Common myeloid progenitor, CD34-positive (primary cell): ENCODE data around the gene OR4K5. TPM values are rescaled to one million over a fixed set of nuclear protein-coding genes. Genes with fewer than 3 reads are reported as not detected.

ENCODE experiments used
- CTCF ChIA-PET: fragments of 350-600 bp; sonication (Branson Sonifier 250); formaldehyde crosslinking; loops from one replicate; lab custom pipeline; 2021; ENCODE audit warnings: antibody characterized with exemption; lab: Charles Lee
- POLR2A ChIA-PET: fragments of 350-600 bp; sonication (Branson Sonifier 250); formaldehyde crosslinking; loops from one replicate; lab custom pipeline; 2021; ENCODE audit warnings: antibody characterized with exemption; lab: Charles Lee
- DNase-seq, 3 donors: peaks; one replicate each; pipeline versions ENCODE4 v3.0.0 to v3.0.0-alpha.2; 2013
- H3K27ac ChIP-seq, 2 experiments: 1 replicate in 1 of 2; 2 replicates in 1 of 2; pipeline ENCODE4 v1.7.0; 2013; ENCODE audit warnings: inconsistent platforms in 2 of 2, low read length in 2 of 2, mild to moderate bottlenecking in 2 of 2, low read depth in 1 of 2, moderate library complexity in 1 of 2; ENCODE audit not compliant: severe bottlenecking in 2 of 2, insufficient read depth in 1 of 2, poor library complexity in 1 of 2
- H3K27me3 ChIP-seq, 5 experiments: replicated peaks in 2 of 5; 1 replicate in 3 of 5; 2 replicates in 2 of 5; pipeline versions ENCODE4 v1.6.1 to v1.7.0; 2013; ENCODE audit warnings: low read length in 4 of 5, mild to moderate bottlenecking in 2 of 5, moderate library complexity in 2 of 5, inconsistent platforms in 1 of 5; ENCODE audit not compliant: insufficient read depth in 5 of 5, control insufficient read depth in 4 of 5
- H3K36me3 ChIP-seq, 4 experiments: 1 replicate in 2 of 4; 2 replicates in 2 of 4; pipeline versions ENCODE4 v1.6.1 to v1.7.0; 2013; ENCODE audit warnings: low read length in 3 of 4, control low read depth in 1 of 4, mild to moderate bottlenecking in 1 of 4; ENCODE audit not compliant: control insufficient read depth in 4 of 4, insufficient read depth in 4 of 4
- H3K4me1 ChIP-seq, 4 experiments: 1 replicate in 3 of 4; 2 replicates in 1 of 4; pipeline versions ENCODE4 v1.6.1 to v1.7.1; 2013; ENCODE audit warnings: low read length in 3 of 4, mild to moderate bottlenecking in 3 of 4, control low read depth in 1 of 4, inconsistent platforms in 1 of 4, moderate library complexity in 1 of 4; ENCODE audit not compliant: control insufficient read depth in 4 of 4, insufficient read depth in 4 of 4; ENCODE audit errors: control extremely low read depth in 1 of 4
- H3K4me3 ChIP-seq, 7 experiments: 1 replicate in 4 of 7; 2 replicates in 3 of 7; pipeline versions ENCODE4 v1.5.1 to v1.7.0; 2013; ENCODE audit warnings: mild to moderate bottlenecking in 7 of 7, low read length in 6 of 7, moderate library complexity in 6 of 7, inconsistent platforms in 2 of 7, low read depth in 2 of 7, control low read depth in 1 of 7; ENCODE audit not compliant: insufficient read depth in 4 of 7, control insufficient read depth in 1 of 7; ENCODE audit errors: extremely low read depth in 1 of 7
- H3K9me3 ChIP-seq, 5 experiments: 1 replicate in 4 of 5; 2 replicates in 1 of 5; pipeline versions ENCODE4 v1.6.1 to v1.7.1; 2013; ENCODE audit warnings: low read length in 4 of 5, mild to moderate bottlenecking in 2 of 5, inconsistent platforms in 1 of 5, low read depth in 1 of 5, moderate library complexity in 1 of 5; ENCODE audit not compliant: control insufficient read depth in 4 of 5, insufficient read depth in 2 of 5; ENCODE audit errors: control extremely low read depth in 1 of 5
- WGBS: methylation state at CpG from one replicate; pipeline ENCODE4 v1.1.5; 2013; ENCODE audit not compliant: insufficient coverage; 5-methylcytosine and 5-hydroxymethylcytosine counted together
- polyA plus RNA-seq: library from polyadenylated mRNA; unstranded; fragments of 120-200 nt; gene quantifications from one replicate; pipeline ENCODE4 v1.2.1, GENCODE V29; 2013

OR4K5 gene
- not detected for polyA plus RNA-seq

GRCh38 chr14:19920021-19920657 lies at the start of gene OR4K5:
Gene OR4K5, plus strand, starts transcription at chr14:19920607. Its CDS starts 0 bp downstream, at chr14:19920607.
- Histone ChIP-seq H3K4me3 (no peak within 1 kb of the TSS), H3K9me3 (no peaks in the 10 kb centered on the region), H3K36me3 (no peaks in the 10 kb centered on the region), H3K4me1 (no peaks in the 10 kb centered on the region), H3K27ac (no peak within 1 kb of the TSS), H3K27me3 (no peaks in the 10 kb centered on the region)
- no peak for DNase-seq
- ChIA-PET CTCF (no interaction called here), POLR2A (no interaction called here)

GRCh38 chr14:19873178-19873577 lies 47.2 kb upstream of the OR4K5 start:
- H3K4me1 ChIP-seq, result no peaks in the 10 kb centered on the region
- WGBS, result 22% methylated on average over 3 of the region's 6 CpGs
- no peaks in the 10 kb centered on the region for H3K9me3 ChIP-seq
- CTCF ChIA-PET, result no interaction called here
- peaks cover 0 to 5% (median 3%) of the 10 kb centered on the region in 5 experiments for H3K27me3 ChIP-seq
- DNase-seq, result no peak
- H3K36me3 ChIP-seq, result no peaks in the 10 kb centered on the region
- no peak overlapping the region for H3K27ac ChIP-seq
- POLR2A ChIA-PET, result no interaction called here
- H3K4me3 ChIP-seq, result no peak overlapping the region

- Histone ChIP-seq H3K9me3 (no peaks in the 10 kb centered on the region), H3K27me3 (peaks cover 0 to 5% (median 3%) of the 10 kb centered on the region in 5 experiments), H3K36me3 (no peaks in the 10 kb centered on the region), H3K4me3 (no peak within 1 kb of the TSS), H3K4me1 (no peaks in the 10 kb centered on the region), H3K27ac (no peak within 1 kb of the TSS)
- DNase-seq, result no peak
- POLR2A ChIA-PET, result no interaction called here
- CTCF ChIA-PET, result no interaction called here
- WGBS, result no CpG with 5 or more reads among the region's 2 CpGs
Measured at GRCh38 chr14:19874842-19875241, 45.6 kb upstream of the OR4K5 start, which contains the start of gene OR4K2. Gene OR4K2, plus strand, starts transcription at chr14:19875142. Its CDS starts 1,126 bp downstream, at chr14:19876268.

GRCh38 chr14:19878029-19878642 lies 42.3 kb upstream of the OR4K5 start:
- Histone ChIP-seq H3K4me3 (no peak overlapping the region), H3K27me3 (peaks cover 0 to 5% (median 3%) of the 10 kb centered on the region in 5 experiments), H3K36me3 (no peaks in the 10 kb centered on the region), H3K4me1 (no peaks in the 10 kb centered on the region), H3K9me3 (no peaks in the 10 kb centered on the region), H3K27ac (no peak overlapping the region)
- POLR2A ChIA-PET, result no interaction called here
- DNase-seq, result peak; percentile 2 to 14 (median 9)
- CTCF ChIA-PET, result no interaction called here

- 50% methylated on average over 2 of the region's 2 CpGs for WGBS
- Histone ChIP-seq H3K4me1 (no peaks in the 10 kb centered on the region), H3K36me3 (no peaks in the 10 kb centered on the region), H3K4me3 (no peak overlapping the region), H3K27ac (no peak overlapping the region), H3K9me3 (peaks cover 0 to 47% (median 17%) of the 10 kb centered on the region in 5 experiments), H3K27me3 (no peaks in the 10 kb centered on the region)
- DNase-seq, result no peak
- ChIA-PET CTCF (no interaction called here), POLR2A (no interaction called here)
Measured at GRCh38 chr14:19895282-19895681, 25.1 kb upstream of the OR4K5 start.

GRCh38 chr14:19900999-19901398 lies 19.4 kb upstream of the OR4K5 start:
- POLR2A ChIA-PET, result no interaction called here
- no peaks in the 10 kb centered on the region for H3K4me1 ChIP-seq
- no peak overlapping the region for H3K27ac ChIP-seq
- H3K9me3 ChIP-seq, result peaks cover 0 to 8% (median 4%) of the 10 kb centered on the region in 5 experiments
- no peak for DNase-seq
- 74% methylated on average over 3 of the region's 3 CpGs for WGBS
- no peaks in the 10 kb centered on the region for H3K36me3 ChIP-seq
- CTCF ChIA-PET, result no interaction called here
- no peak overlapping the region for H3K4me3 ChIP-seq
- H3K27me3 ChIP-seq, result no peaks in the 10 kb centered on the region

GRCh38 chr14:19902409-19902808 lies 18.0 kb upstream of the OR4K5 start:
- Histone ChIP-seq H3K27ac (no peak overlapping the region), H3K4me1 (no peaks in the 10 kb centered on the region), H3K9me3 (peaks cover 0 to 5% (median 0%) of the 10 kb centered on the region in 5 experiments), H3K36me3 (no peaks in the 10 kb centered on the region), H3K4me3 (no peak overlapping the region), H3K27me3 (no peaks in the 10 kb centered on the region)
- CTCF ChIA-PET, result no interaction called here
- 75% methylated on average over 2 of the region's 4 CpGs for WGBS
- DNase-seq, result no peak
- POLR2A ChIA-PET, result no interaction called here
